ENCODE data around the gene DDX51. TPM values are rescaled to one million over a fixed set of nuclear protein-coding genes. Genes with fewer than 3 reads are reported as not detected.

DDX51 gene
- total RNA-seq, 1 experiment from 2014 or later: 38.1 TPM

- no peak for TF ChIP-seq MAX (IDR thresholded peaks at IDR 0.05)
- no peak for TF ChIP-seq YY1 (IDR thresholded peaks at IDR 0.05; ENCODE audit: extremely low read depth, insufficient replicate concordance, low read depth, low read length)
- TF ChIP-seq ATF3 (IDR thresholded peaks at IDR 0.05): no peak
- no peak for TF ChIP-seq ELF1 (IDR thresholded peaks at IDR 0.05; ENCODE audit: borderline replicate concordance, low read depth)
- Histone ChIP-seq H3K9me3 (ENCODE audit: control insufficient read depth in 1 of 2, insufficient read depth in 1 of 2, low read depth in 1 of 2, low read length in 2 of 2) (no peaks in the 10 kb centered on the region), H3K9me2 (ENCODE audit: insufficient read depth) (no peaks in the 10 kb centered on the region), H3K9ac (ENCODE audit: low read length) (no peak overlapping the region), H3K79me2 (ENCODE audit: insufficient read depth, low read length) (no peaks in the 10 kb centered on the region), H4K20me1 (ENCODE audit: insufficient read depth) (no peaks in the 10 kb centered on the region), H3K36me3 (ENCODE audit: control insufficient read depth in 1 of 2, insufficient read depth in 2 of 2, low read length in 2 of 2) (no peaks in the 10 kb centered on the region), H3K4me2 (ENCODE audit: low read length) (no peak overlapping the region), H3K4me3 (replicated peaks in 1 of 2; ENCODE audit: low read depth in 1 of 2, low read length in 2 of 2) (no peak overlapping the region), H2AFZ (ENCODE audit: low read depth, low read length, poor library complexity, severe bottlenecking) (no peak overlapping the region), H3K27ac (ENCODE audit: low read depth, low read length) (no peak overlapping the region), H3K4me1 (ENCODE audit: control insufficient read depth in 1 of 2, insufficient read depth in 2 of 2, low read length in 2 of 2) (no peaks in the 10 kb centered on the region), H3K27me3 (ENCODE audit: insufficient read depth, low read length) (no peaks in the 10 kb centered on the region)
- no TSS peak for BruUV-seq (replicated peaks)
- intact Hi-C loops (cut with micrococcal nuclease): no loop called here
- DNase-seq (ENCODE audit: low read depth, low spot score) (no peak), ATAC-seq (no peak)
- RAD21 ChIA-PET (ENCODE audit: low non-redundant PET in 1 of 2, low total read pairs in 2 of 2, uncharacterized antibody in 2 of 2, unreplicated experiment in 2 of 2): no interaction called here
- POLR2A ChIA-PET: no interaction called here
- CTCF ChIA-PET: no interaction called here
Measured at GRCh38 chr12:132171293-132171967, 27.3 kb upstream of the DDX51 start.

GRCh38 chr12:132170637-132171292 lies 26.6 kb upstream of the DDX51 start:
- H3K4me1 ChIP-seq (ENCODE audit: control insufficient read depth in 1 of 2, insufficient read depth in 2 of 2, low read length in 2 of 2): no peaks in the 10 kb centered on the region
- H3K4me3 ChIP-seq (replicated peaks in 1 of 2; ENCODE audit: low read depth in 1 of 2, low read length in 2 of 2): no peak overlapping the region
- DNase-seq (ENCODE audit: low read depth, low spot score) (no peak), ATAC-seq (no peak)
- H3K79me2 ChIP-seq (ENCODE audit: insufficient read depth, low read length): no peaks in the 10 kb centered on the region
- BruUV-seq (replicated peaks): no TSS peak
- H3K36me3 ChIP-seq (ENCODE audit: control insufficient read depth in 1 of 2, insufficient read depth in 2 of 2, low read length in 2 of 2): no peaks in the 10 kb centered on the region
- H3K9me2 ChIP-seq (ENCODE audit: insufficient read depth): no peaks in the 10 kb centered on the region
- H3K4me2 ChIP-seq (ENCODE audit: low read length): no peak overlapping the region
- TF ChIP-seq, protein P1, sequence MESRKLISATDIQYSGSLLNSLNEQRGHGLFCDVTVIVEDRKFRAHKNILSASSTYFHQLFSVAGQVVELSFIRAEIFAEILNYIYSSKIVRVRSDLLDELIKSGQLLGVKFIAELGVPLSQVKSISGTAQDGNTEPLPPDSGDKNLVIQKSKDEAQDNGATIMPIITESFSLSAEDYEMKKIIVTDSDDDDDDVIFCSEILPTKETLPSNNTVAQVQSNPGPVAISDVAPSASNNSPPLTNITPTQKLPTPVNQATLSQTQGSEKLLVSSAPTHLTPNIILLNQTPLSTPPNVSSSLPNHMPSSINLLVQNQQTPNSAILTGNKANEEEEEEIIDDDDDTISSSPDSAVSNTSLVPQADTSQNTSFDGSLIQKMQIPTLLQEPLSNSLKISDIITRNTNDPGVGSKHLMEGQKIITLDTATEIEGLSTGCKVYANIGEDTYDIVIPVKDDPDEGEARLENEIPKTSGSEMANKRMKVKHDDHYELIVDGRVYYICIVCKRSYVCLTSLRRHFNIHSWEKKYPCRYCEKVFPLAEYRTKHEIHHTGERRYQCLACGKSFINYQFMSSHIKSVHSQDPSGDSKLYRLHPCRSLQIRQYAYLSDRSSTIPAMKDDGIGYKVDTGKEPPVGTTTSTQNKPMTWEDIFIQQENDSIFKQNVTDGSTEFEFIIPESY (IDR thresholded peaks at IDR 0.05; ENCODE audit: extremely low read depth, insufficient replicate concordance, low read length): no peak
- no peak for TF ChIP-seq SP1 (IDR thresholded peaks at IDR 0.05; ENCODE audit: low read depth)
- POLR2A ChIA-PET: no interaction called here
- CTCF ChIA-PET: no interaction called here
- RAD21 ChIA-PET (ENCODE audit: low non-redundant PET in 1 of 2, low total read pairs in 2 of 2, uncharacterized antibody in 2 of 2, unreplicated experiment in 2 of 2): no interaction called here
- H3K27ac ChIP-seq (ENCODE audit: low read depth, low read length): no peak overlapping the region
- no peak overlapping the region for H3K9ac ChIP-seq (ENCODE audit: low read length)
- no peaks in the 10 kb centered on the region for H3K9me3 ChIP-seq (ENCODE audit: control insufficient read depth in 1 of 2, insufficient read depth in 1 of 2, low read depth in 1 of 2, low read length in 2 of 2)
- intact Hi-C loops (cut with micrococcal nuclease): no loop called here
- no peak overlapping the region for H2AFZ ChIP-seq (ENCODE audit: low read depth, low read length, poor library complexity, severe bottlenecking)
- no peaks in the 10 kb centered on the region for H3K27me3 ChIP-seq (ENCODE audit: insufficient read depth, low read length)
- no peaks in the 10 kb centered on the region for H4K20me1 ChIP-seq (ENCODE audit: insufficient read depth)

Measured in HCT116 (cell line).